Bone marrow (tissue), 2 donors: ENCODE results near the gene SOAT2.
"Not testable (repeated sequence)": the region's sequence is repeated elsewhere in the genome, so short reads cannot be mapped to it uniquely, and the experiment has no call there.

Experiments
- DNase-seq, 2 donors: peaks; one replicate each; lab custom pipeline; 2025; lab: John Stamatoyannopoulos, UW

The SOAT2 gene

GRCh38 chr12:53133722-53134121 is 30.4 kb downstream of the SOAT2 start:
- no peak for DNase-seq

GRCh38 chr12:53143355-53143754 is 40.1 kb downstream of the SOAT2 start:
- DNase-seq: no peak

GRCh38 chr12:53145383-53146260 is 42.3 kb downstream of the SOAT2 start:
- no peak for DNase-seq

GRCh38 chr12:53147181-53147580 is 43.9 kb downstream of the SOAT2 start:
- no peak for DNase-seq

- DNase-seq: no peak
Measured at GRCh38 chr12:53147653-53148052, 44.4 kb downstream of the SOAT2 start.

- DNase-seq: no peak
Measured at GRCh38 chr12:53151039-53151438, 47.8 kb downstream of the SOAT2 start.

GRCh38 chr12:53152390-53152789 is 49.1 kb downstream of the SOAT2 start:
- DNase-seq: no peak

- peak; percentile 45 to 63 for DNase-seq
Measured at GRCh38 chr12:53159195-53159839, 56.0 kb downstream of the SOAT2 start.

GRCh38 chr12:53160000-53160399 is 56.7 kb downstream of the SOAT2 start:
- DNase-seq: no peak

GRCh38 chr12:53160673-53161072 is 57.4 kb downstream of the SOAT2 start:
- no peak for DNase-seq

- DNase-seq: no peak
Measured at GRCh38 chr12:53161119-53161911, 58.0 kb downstream of the SOAT2 start.

GRCh38 chr12:53163008-53163407 is 59.7 kb downstream of the SOAT2 start:
- not testable (repeated sequence) for DNase-seq

- no peak for DNase-seq
Measured at GRCh38 chr12:53166837-53167236, 63.6 kb downstream of the SOAT2 start.

GRCh38 chr12:53169644-53170043 is 66.4 kb downstream of the SOAT2 start:
- DNase-seq: no peak

- no peak for DNase-seq
Measured at GRCh38 chr12:53170215-53170614, 66.9 kb downstream of the SOAT2 start.

- DNase-seq: no peak
Measured at GRCh38 chr12:53170876-53171724, 67.8 kb downstream of the SOAT2 start.

GRCh38 chr12:53171725-53172329 is 68.5 kb downstream of the SOAT2 start:
- no peak for DNase-seq

GRCh38 chr12:53172352-53172751 is 69.1 kb downstream of the SOAT2 start:
- DNase-seq: no peak

- DNase-seq: no peak
Measured at GRCh38 chr12:53173085-53173715, 69.9 kb downstream of the SOAT2 start.
